Subcutaneous adipose tissue (tissue), 4 donors: Measurements from ENCODE around the gene TNRC6A. TPM values are rescaled to one million over a fixed set of nuclear protein-coding genes. Genes with fewer than 3 reads are reported as not detected.

Source experiments
- total RNA-seq, 4 donors: library from RNA; depleted of rRNA; stranded (reverse); fragments of >200 nt; gene quantifications; one replicate each; pipeline ENCODE4 v1.1.0, GENCODE V29; 2016
- TF ChIP-seq, protein P1 (sequence below): fragments of 450-650 bp; IDR thresholded peaks from one replicate; pipeline ENCODE4 v1.5.1; 2016; ENCODE audit warnings: low read depth, mild to moderate bottlenecking, control low read depth, antibody characterized with exemption, moderate library complexity

TNRC6A gene
- total RNA-seq, 4 donors from 2014 or later: 52.4 to 72.9 (median 58.1) TPM

DNA sequence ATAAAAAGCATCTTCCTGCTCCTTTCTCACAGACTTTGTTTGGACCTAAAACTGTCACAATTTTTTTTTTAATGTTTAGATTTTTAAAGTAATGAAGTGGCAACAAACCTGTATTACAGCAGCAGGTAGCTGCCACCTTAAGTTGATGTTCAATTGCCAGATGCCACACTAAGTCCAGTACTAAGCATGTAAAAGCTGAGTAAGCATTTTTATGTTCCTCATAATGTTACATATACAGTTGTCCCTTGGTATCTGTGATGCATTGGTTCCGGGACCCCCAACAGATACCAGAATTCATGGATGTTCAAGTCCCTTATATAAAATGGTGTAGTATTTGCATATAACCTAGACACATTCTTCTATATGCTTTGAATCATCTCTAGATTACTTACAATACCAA lies 45.1 kb downstream of the TNRC6A start:
- TF ChIP-seq, protein P1, sequence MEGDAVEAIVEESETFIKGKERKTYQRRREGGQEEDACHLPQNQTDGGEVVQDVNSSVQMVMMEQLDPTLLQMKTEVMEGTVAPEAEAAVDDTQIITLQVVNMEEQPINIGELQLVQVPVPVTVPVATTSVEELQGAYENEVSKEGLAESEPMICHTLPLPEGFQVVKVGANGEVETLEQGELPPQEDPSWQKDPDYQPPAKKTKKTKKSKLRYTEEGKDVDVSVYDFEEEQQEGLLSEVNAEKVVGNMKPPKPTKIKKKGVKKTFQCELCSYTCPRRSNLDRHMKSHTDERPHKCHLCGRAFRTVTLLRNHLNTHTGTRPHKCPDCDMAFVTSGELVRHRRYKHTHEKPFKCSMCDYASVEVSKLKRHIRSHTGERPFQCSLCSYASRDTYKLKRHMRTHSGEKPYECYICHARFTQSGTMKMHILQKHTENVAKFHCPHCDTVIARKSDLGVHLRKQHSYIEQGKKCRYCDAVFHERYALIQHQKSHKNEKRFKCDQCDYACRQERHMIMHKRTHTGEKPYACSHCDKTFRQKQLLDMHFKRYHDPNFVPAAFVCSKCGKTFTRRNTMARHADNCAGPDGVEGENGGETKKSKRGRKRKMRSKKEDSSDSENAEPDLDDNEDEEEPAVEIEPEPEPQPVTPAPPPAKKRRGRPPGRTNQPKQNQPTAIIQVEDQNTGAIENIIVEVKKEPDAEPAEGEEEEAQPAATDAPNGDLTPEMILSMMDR: no peak

- TF ChIP-seq, protein P1: no peak
Observed at GRCh38 chr16:24775455-24775854, 46.0 kb downstream of the TNRC6A start.

DNA sequence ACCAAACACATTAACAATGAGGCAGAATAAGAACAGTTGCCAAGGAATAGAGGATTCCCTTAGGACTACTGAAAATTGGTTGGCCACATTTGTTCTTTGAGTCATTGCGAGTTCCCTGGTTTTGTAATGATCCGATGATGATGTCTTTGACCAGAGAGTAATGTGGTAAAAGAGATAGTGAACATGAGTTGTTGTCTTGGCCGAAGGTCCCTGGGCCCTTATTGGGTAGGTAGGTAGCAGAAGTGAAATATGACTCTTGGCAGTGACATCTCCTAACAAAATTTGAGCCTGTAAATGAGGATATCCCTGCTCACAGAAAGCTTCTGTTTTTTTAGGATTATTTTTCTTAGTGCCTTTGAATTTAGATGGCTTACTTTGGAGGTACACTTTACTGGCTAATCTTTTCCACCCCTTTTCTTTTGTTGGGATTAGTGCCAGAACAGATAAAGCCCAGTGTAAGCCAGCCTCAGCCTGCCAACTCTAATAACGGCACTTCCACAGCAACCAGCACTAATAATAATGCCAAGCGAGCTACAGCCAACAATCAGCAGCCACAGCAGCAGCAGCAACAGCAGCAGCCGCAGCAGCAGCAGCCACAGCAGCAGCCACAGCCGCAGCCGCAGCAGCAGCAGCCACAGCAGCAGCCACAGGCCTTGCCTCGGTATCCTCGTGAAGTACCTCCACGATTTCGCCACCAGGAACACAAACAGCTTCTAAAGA lies 47.2 kb downstream of the TNRC6A start:
- TF ChIP-seq, protein P1: no peak

- TF ChIP-seq, protein P1: no peak
Observed at GRCh38 chr16:24778671-24779070, 49.2 kb downstream of the TNRC6A start.

DNA sequence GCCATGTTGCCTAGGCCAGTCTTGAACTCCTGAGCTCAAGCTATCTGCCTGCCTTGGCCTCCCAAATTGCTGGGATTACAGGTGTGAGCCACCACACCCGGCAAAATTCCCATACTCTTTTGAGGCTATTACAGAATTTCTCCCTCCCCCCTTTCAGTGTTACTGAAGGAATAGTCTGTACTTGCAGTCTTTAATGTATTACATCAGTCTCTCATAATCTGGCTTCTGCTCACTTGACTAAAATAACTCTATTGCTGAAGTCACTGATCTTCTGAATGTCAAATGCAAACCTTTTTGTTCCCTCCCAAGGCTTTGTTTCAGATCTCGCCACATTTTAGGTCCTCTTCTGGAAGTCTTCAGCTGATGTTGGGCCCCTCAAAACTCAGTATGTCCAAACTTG lies 51.8 kb downstream of the TNRC6A start:
- TF ChIP-seq, protein P1: no peak

DNA sequence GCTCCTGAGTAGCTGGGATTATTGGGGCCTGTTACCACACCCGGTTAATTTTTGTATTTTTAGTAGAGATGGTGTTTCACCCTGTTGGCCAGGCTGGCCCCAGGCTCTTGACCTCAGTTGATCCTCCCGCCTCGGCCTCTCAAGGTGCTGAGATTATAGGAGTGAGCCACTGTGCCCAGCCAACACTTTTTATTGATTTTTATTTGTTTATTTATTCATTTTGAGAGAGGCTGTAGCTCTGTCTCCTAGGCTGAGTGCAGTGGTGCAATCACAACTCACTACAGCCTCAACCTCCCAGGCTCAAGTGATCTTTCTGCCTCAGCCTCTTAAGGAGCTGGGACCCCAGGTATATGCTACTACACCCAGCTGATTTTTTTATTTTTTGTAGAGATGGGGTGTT lies 54.7 kb downstream of the TNRC6A start:
- TF ChIP-seq, protein P1: no peak

- TF ChIP-seq, protein P1: no peak
Observed at GRCh38 chr16:24789881-24790280, 60.4 kb downstream of the TNRC6A start.
